Glutamatergic neuron (in vitro differentiated cells): Measurements from ENCODE around the gene SNX12. TPM values are rescaled to one million over a fixed set of nuclear protein-coding genes. Genes with fewer than 3 reads are reported as not detected.

ENCODE experiments used
- DNase-seq: peaks from one replicate; pipeline ENCODE4 v3.0.0; 2022
- H3K27ac Mint-ChIP-seq: one replicate; pipeline ENCODE4 v1.8.0; 2020; ENCODE audit warnings: mild to moderate bottlenecking, mixed read lengths, inconsistent platforms; ENCODE audit not compliant: unreplicated experiment
- H3K27me3 Mint-ChIP-seq: one replicate; pipeline ENCODE4 v1.8.0; 2020; ENCODE audit warnings: mild to moderate bottlenecking, moderate library complexity, mixed read lengths, inconsistent platforms; ENCODE audit not compliant: unreplicated experiment
- H3K36me3 Mint-ChIP-seq: one replicate; pipeline ENCODE4 v1.8.0; 2020; ENCODE audit warnings: mild to moderate bottlenecking, mixed read lengths, inconsistent platforms; ENCODE audit not compliant: unreplicated experiment
- H3K4me1 Mint-ChIP-seq: one replicate; pipeline ENCODE4 v1.8.0; 2020; ENCODE audit warnings: mild to moderate bottlenecking, low read depth, mixed read lengths, inconsistent platforms; ENCODE audit not compliant: unreplicated experiment
- H3K4me3 Mint-ChIP-seq: one replicate; pipeline ENCODE4 v1.8.0; 2020; ENCODE audit warnings: mild to moderate bottlenecking, mixed read lengths, inconsistent platforms; ENCODE audit not compliant: unreplicated experiment
- H3K9me3 Mint-ChIP-seq: one replicate; pipeline ENCODE4 v1.8.0; 2020; ENCODE audit warnings: mild to moderate bottlenecking, moderate library complexity, mixed read lengths, inconsistent platforms; ENCODE audit not compliant: unreplicated experiment
- CTCF ChIP-seq: fragments of 200-600 bp; sonication (generic); IDR thresholded peaks from one replicate; pipeline ENCODE4 v1.5.0; 2021; ENCODE audit not compliant: partially characterized antibody, unreplicated experiment
- total RNA-seq: library from RNA; stranded (reverse); fragmentation: NEBNext Ultra II Directional; extraction: Animal tissue kit (Norgen Biotek cat#: 25700); gene quantifications from one replicate; pipeline ENCODE4 v1.2.1, GENCODE V29; 2021; ENCODE audit not compliant: unreplicated experiment

Gene SNX12
- total RNA-seq, 1 donor from 2014 or later = 86.5 TPM

GRCh38 chrX:71103110-71103983 lies 35.2 kb upstream of the SNX12 start:
- H3K9me3 Mint-ChIP-seq = peaks cover 6% of the 10 kb centered on the region

GRCh38 chrX:71102292-71102691 lies 34.2 kb upstream of the SNX12 start:
- H3K36me3 Mint-ChIP-seq = no peaks in the 10 kb centered on the region
- H3K27ac Mint-ChIP-seq = peak overlapping the region; percentile 89
- H3K4me3 Mint-ChIP-seq = no peak overlapping the region
- no peak for TF ChIP-seq CTCF
- no peak for DNase-seq
- H3K27me3 Mint-ChIP-seq = peaks cover 2% of the 10 kb centered on the region
- peaks cover 6% of the 10 kb centered on the region for H3K9me3 Mint-ChIP-seq
- H3K4me1 Mint-ChIP-seq = peaks cover 34% of the 10 kb centered on the region

More at GRCh38 chrX:71103110-71103983, 35.2 kb upstream of the SNX12 start:
- peak overlapping the region; percentile 72 for H3K4me3 Mint-ChIP-seq
- TF ChIP-seq CTCF = no peak
- H3K4me1 Mint-ChIP-seq = peaks cover 38% of the 10 kb centered on the region
- peaks cover 2% of the 10 kb centered on the region for H3K27me3 Mint-ChIP-seq
- H3K27ac Mint-ChIP-seq = peak overlapping the region; percentile 89
- no peaks in the 10 kb centered on the region for H3K36me3 Mint-ChIP-seq
- DNase-seq = peak; percentile 74

- Mint-ChIP-seq H3K27ac (no peak overlapping the region), H3K9me3 (peaks cover 9% of the 10 kb centered on the region), H3K4me1 (peaks cover 28% of the 10 kb centered on the region), H3K4me3 (no peak overlapping the region), H3K36me3 (no peaks in the 10 kb centered on the region), H3K27me3 (peaks cover 2% of the 10 kb centered on the region)
- no peak for DNase-seq
- no peak for TF ChIP-seq CTCF
These were observed 32.7 kb upstream of the SNX12 start for GRCh38 chrX:71100581-71101505.

- no peak for TF ChIP-seq CTCF
- Mint-ChIP-seq H3K4me1 (peaks cover 28% of the 10 kb centered on the region), H3K9me3 (peaks cover 11% of the 10 kb centered on the region), H3K27ac (no peak overlapping the region), H3K4me3 (peak overlapping the region; percentile 75), H3K36me3 (no peaks in the 10 kb centered on the region), H3K27me3 (peaks cover 2% of the 10 kb centered on the region)
- no peak for DNase-seq
These were observed 31.6 kb upstream of the SNX12 start for GRCh38 chrX:71099736-71100135.
